Liver (tissue), 9 donors: ENCODE measurements around the gene SPAG4. TPM values are rescaled to one million over a fixed set of nuclear protein-coding genes. Genes with fewer than 3 reads are reported as not detected.

ENCODE experiments used
- DNase-seq: peaks from one replicate; pipeline ENCODE4 v3.0.0-alpha.2; 2017; ENCODE audit warnings: low spot score
- H3K27ac ChIP-seq, 2 donors: one replicate each; pipeline ENCODE4 v1.7.0; 2013; ENCODE audit warnings: inconsistent platforms in 2 of 2, low read length in 2 of 2, control low read depth in 1 of 2, low read depth in 1 of 2, mild to moderate bottlenecking in 1 of 2
- H3K27me3 ChIP-seq, 4 donors: one replicate each; pipeline versions ENCODE4 v1.6.1 to v1.7.0; 2013; ENCODE audit warnings: low read length in 3 of 4, inconsistent platforms in 1 of 4, mild to moderate bottlenecking in 1 of 4, moderate library complexity in 1 of 4; ENCODE audit not compliant: control insufficient read depth in 4 of 4, insufficient read depth in 4 of 4
- H3K36me3 ChIP-seq, 4 donors: one replicate each; pipeline versions ENCODE4 v1.6.1 to v1.7.0; 2013; ENCODE audit warnings: low read length in 3 of 4, mild to moderate bottlenecking in 3 of 4, low read depth in 1 of 4, moderate library complexity in 1 of 4; ENCODE audit not compliant: control insufficient read depth in 4 of 4, insufficient read depth in 3 of 4
- H3K4me1 ChIP-seq, 4 donors: one replicate each; pipeline versions ENCODE4 v1.6.1 to v1.7.0; 2013; ENCODE audit warnings: low read length in 3 of 4, mild to moderate bottlenecking in 3 of 4, moderate library complexity in 1 of 4; ENCODE audit not compliant: control insufficient read depth in 4 of 4, insufficient read depth in 4 of 4
- H3K4me3 ChIP-seq, 3 donors: one replicate each; pipeline versions ENCODE4 v1.6.1 to v1.7.0; 2013; ENCODE audit warnings: low read length in 3 of 3, control low read depth in 1 of 3, low read depth in 1 of 3, mild to moderate bottlenecking in 1 of 3
- H3K9ac ChIP-seq, 2 donors: one replicate each; pipeline ENCODE4 v1.7.0; 2013; ENCODE audit warnings: low read length in 2 of 2, mild to moderate bottlenecking in 2 of 2, moderate library complexity in 2 of 2, control low read depth in 1 of 2, low read depth in 1 of 2
- H3K9me3 ChIP-seq, 4 donors: one replicate each; pipeline versions ENCODE4 v1.6.1 to v1.7.0; 2013; ENCODE audit warnings: low read length in 3 of 4; ENCODE audit not compliant: control insufficient read depth in 4 of 4
- CTCF ChIP-seq: fragments of 150-350 bp; IDR thresholded peaks from 2 replicates; pipeline ENCODE4 v1.5.1; 2017; ENCODE audit warnings: improper control_type of control experiment, low read depth, low read length; ENCODE audit not compliant: missing input control
- EGR1 ChIP-seq, 2 donors: IDR thresholded peaks; 2 replicates each; pipeline ENCODE4 v1.6.1; 2016 to 2018; ENCODE audit warnings: antibody characterized with exemption in 2 of 2, low read depth in 2 of 2
- FOXA1 ChIP-seq: IDR thresholded peaks from 2 replicates; pipeline ENCODE4 v1.6.1; 2016; ENCODE audit warnings: antibody characterized with exemption
- FOXA2 ChIP-seq: IDR thresholded peaks from 2 replicates; pipeline ENCODE4 v1.6.1; 2016; ENCODE audit warnings: antibody characterized with exemption
- GABPA ChIP-seq, 2 donors: IDR thresholded peaks in 1 of 2; conservative IDR thresholded peaks in 1 of 2; 2 replicates each; pipeline ENCODE4 v1.6.1; 2016; ENCODE audit warnings: antibody characterized with exemption in 2 of 2, mild to moderate bottlenecking in 1 of 2, moderate library complexity in 1 of 2
- HNF4A ChIP-seq, 2 donors: conservative IDR thresholded peaks; 2 replicates each; pipeline ENCODE4 v1.6.1; 2016; ENCODE audit warnings: antibody characterized with exemption in 2 of 2, mild to moderate bottlenecking in 2 of 2
- HNF4G ChIP-seq: IDR thresholded peaks from 2 replicates; pipeline ENCODE4 v1.6.1; 2016; ENCODE audit warnings: antibody characterized with exemption
- JUND ChIP-seq, 2 donors: IDR thresholded peaks; 2 replicates each; pipeline ENCODE4 v1.6.1; 2016; ENCODE audit warnings: antibody characterized with exemption in 2 of 2
- MAX ChIP-seq: IDR thresholded peaks from 2 replicates; pipeline ENCODE4 v1.6.1; 2016; ENCODE audit warnings: antibody characterized with exemption
- NR2F2 ChIP-seq: IDR thresholded peaks from 2 replicates; pipeline ENCODE4 v1.6.1; 2016; ENCODE audit warnings: antibody characterized with exemption
- RAD21 ChIP-seq, 2 donors: IDR thresholded peaks; 2 replicates each; pipeline ENCODE4 v1.6.1; 2016; ENCODE audit warnings: antibody characterized with exemption in 2 of 2, mild to moderate bottlenecking in 2 of 2
- REST ChIP-seq: IDR thresholded peaks from 2 replicates; pipeline ENCODE4 v1.6.1; 2016; ENCODE audit warnings: antibody characterized with exemption, mild to moderate bottlenecking
- RXRA ChIP-seq, 2 donors: IDR thresholded peaks; 2 replicates each; pipeline ENCODE4 v1.6.1; 2017 to 2018; ENCODE audit warnings: antibody characterized with exemption in 2 of 2, mild to moderate bottlenecking in 1 of 2
- SP1 ChIP-seq: IDR thresholded peaks from 2 replicates; pipeline ENCODE4 v1.6.1; 2018; ENCODE audit warnings: antibody characterized with exemption, mild to moderate bottlenecking
- TAF1 ChIP-seq: conservative IDR thresholded peaks from 2 replicates; pipeline ENCODE4 v1.6.1; 2016; ENCODE audit warnings: antibody characterized with exemption, mild to moderate bottlenecking
- YY1 ChIP-seq: IDR thresholded peaks from 2 replicates; pipeline ENCODE4 v1.6.1; 2016; ENCODE audit warnings: antibody characterized with exemption, mild to moderate bottlenecking
- WGBS: extraction: QIAGEN DNeasy Blood & Tissue Kit; methylation state at CpG from one replicate; pipeline ENCODE4 v1.1.7; 2013; 5-methylcytosine and 5-hydroxymethylcytosine counted together
- polyA plus RNA-seq, 2 donors: library from polyadenylated mRNA; stranded (reverse) in 1 of 2; unstranded in 1 of 2; fragments of 200-250 nt in 1 of 2; fragments of >200 nt in 1 of 2; fragmentation: Nextera tagmentation in 1 of 2; extraction: Ambion mirVana in 1 of 2; gene quantifications; one replicate each; pipeline versions ENCODE4 v1.2.1 to v1.2.3, GENCODE V29; 2013 to 2015
- total RNA-seq, 2 donors: library from RNA; depleted of rRNA; stranded (reverse); fragments of >200 nt; gene quantifications; one replicate each; pipeline ENCODE4 v1.2.3, GENCODE V29; 2014
- TF ChIP-seq, protein P1 (sequence below): IDR thresholded peaks from 2 replicates; pipeline ENCODE4 v1.6.1; 2016; ENCODE audit warnings: antibody characterized with exemption
- TF ChIP-seq, protein P2 (sequence below): IDR thresholded peaks from 2 replicates; pipeline ENCODE4 v1.6.1; 2016; ENCODE audit warnings: antibody characterized with exemption
- donor health status: healthy.
- donor health status: healthy.
- donor health status: healthy.
- donor health status: healthy.
- donor health status: healthy.

The SPAG4 gene
- total and polyA plus RNA-seq, 4 donors: 2.1 to 4.6 (median 3.4) TPM

GRCh38 chr20:35652641-35653429 lies 37.2 kb downstream of the SPAG4 start:
- peaks cover 0 to 11% (median 4%) of the 10 kb centered on the region in 4 donors for H3K4me1 ChIP-seq
- no peak overlapping the region for H3K9ac ChIP-seq
- WGBS: 98% methylated on average over 13 of the region's 13 CpGs
- no peak overlapping the region for H3K27ac ChIP-seq
- H3K36me3 ChIP-seq: peaks cover 1 to 23% (median 20%) of the 10 kb centered on the region in 4 donors
- no peaks in the 10 kb centered on the region for H3K27me3 ChIP-seq
- no peak overlapping the region for H3K4me3 ChIP-seq
- H3K9me3 ChIP-seq: no peaks in the 10 kb centered on the region
- TF ChIP-seq YY1 (no peak), FOXA2 (no peak), TAF1 (no peak), RXRA (IDR thresholded peaks at IDR 0.05) (no peak)
- DNase-seq: no peak

DNA sequence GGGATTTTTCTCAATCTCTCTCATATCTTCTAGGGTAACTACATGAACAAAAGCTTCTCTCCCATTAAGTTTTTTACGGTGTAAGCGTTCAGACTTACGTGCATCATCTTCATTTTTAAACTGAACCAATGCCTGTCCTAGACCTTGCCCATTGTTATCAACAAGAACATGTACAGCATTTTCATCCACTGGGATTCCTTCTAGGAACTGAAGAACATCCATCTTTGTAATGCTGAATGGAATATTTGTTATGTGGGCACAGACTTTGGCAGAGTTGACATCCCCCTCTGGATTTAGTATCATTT lies 37.8 kb downstream of the SPAG4 start:
- 99% methylated on average over 3 of the region's 3 CpGs for WGBS
- TF ChIP-seq FOXA2 (no peak), YY1 (no peak), EGR1 (IDR thresholded peaks at IDR 0.05; ENCODE audit: low read depth in 2 of 2) (no peak), HNF4G (no peak), SP1 (no peak), REST (no peak), TAF1 (no peak), MAX (no peak), GABPA (IDR thresholded peaks at IDR 0.05 in 1 of 2, conservative IDR thresholded peaks at IDR 0.05 in 1 of 2) (no peak), RXRA (IDR thresholded peaks at IDR 0.05) (no peak), NR2F2 (no peak), CTCF (no peak), FOXA1 (no peak), JUND (IDR thresholded peaks at IDR 0.05) (no peak), RAD21 (IDR thresholded peaks at IDR 0.05) (no peak), HNF4A (conservative IDR thresholded peaks at IDR 0.05) (no peak)
- TF ChIP-seq, protein P1, sequence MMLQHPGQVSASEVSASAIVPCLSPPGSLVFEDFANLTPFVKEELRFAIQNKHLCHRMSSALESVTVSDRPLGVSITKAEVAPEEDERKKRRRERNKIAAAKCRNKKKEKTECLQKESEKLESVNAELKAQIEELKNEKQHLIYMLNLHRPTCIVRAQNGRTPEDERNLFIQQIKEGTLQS: no peak
- TF ChIP-seq, protein P2, sequence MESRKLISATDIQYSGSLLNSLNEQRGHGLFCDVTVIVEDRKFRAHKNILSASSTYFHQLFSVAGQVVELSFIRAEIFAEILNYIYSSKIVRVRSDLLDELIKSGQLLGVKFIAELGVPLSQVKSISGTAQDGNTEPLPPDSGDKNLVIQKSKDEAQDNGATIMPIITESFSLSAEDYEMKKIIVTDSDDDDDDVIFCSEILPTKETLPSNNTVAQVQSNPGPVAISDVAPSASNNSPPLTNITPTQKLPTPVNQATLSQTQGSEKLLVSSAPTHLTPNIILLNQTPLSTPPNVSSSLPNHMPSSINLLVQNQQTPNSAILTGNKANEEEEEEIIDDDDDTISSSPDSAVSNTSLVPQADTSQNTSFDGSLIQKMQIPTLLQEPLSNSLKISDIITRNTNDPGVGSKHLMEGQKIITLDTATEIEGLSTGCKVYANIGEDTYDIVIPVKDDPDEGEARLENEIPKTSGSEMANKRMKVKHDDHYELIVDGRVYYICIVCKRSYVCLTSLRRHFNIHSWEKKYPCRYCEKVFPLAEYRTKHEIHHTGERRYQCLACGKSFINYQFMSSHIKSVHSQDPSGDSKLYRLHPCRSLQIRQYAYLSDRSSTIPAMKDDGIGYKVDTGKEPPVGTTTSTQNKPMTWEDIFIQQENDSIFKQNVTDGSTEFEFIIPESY: no peak
- Histone ChIP-seq H3K4me3 (no peak overlapping the region), H3K9me3 (no peaks in the 10 kb centered on the region), H3K27me3 (no peaks in the 10 kb centered on the region), H3K27ac (no peak overlapping the region), H3K9ac (no peak overlapping the region), H3K4me1 (peaks cover 0 to 14% (median 4%) of the 10 kb centered on the region in 4 donors), H3K36me3 (peaks cover 1 to 23% (median 20%) of the 10 kb centered on the region in 4 donors)
- no peak for DNase-seq
